Epidermal melanocyte (primary cell): Measurements from ENCODE around the gene COL4A5.

Source experiments
- DNase-seq: peaks from one replicate; pipeline ENCODE4 v3.0.0; 2011; ENCODE audit warnings: low spot score; ENCODE audit not compliant: insufficient read length

Gene COL4A5

DNA sequence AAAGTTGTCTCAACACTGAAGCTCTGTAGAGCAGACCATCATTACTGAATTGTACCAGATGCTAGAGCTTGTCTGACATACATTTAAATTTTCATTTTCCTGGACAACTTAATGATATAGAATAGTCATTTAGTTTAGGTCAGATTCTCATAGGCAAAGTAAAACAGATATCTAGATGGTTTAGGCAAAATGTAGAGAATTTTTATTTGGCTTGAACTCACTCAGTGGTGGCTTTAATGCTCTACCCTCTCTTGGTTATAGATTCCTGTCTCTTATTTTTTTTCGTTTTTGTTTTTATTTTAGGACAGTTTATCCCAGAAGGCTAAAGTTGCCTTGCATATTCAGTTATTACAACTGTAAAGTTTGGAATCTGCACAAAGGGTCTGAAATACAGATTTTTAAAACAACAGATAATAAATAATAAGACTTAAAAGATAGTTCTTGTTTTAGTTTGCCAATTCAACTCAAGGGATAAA lies 300.7 kb downstream of the COL4A5 start:
- no peak for DNase-seq
